ENCODE measurements around the gene CRB2. TPM values are rescaled to one million over a fixed set of nuclear protein-coding genes. Genes with fewer than 3 reads are reported as not detected.

CRB2 gene
- total RNA-seq, 1 experiment from 2014 or later = 0.07 TPM

DNA sequence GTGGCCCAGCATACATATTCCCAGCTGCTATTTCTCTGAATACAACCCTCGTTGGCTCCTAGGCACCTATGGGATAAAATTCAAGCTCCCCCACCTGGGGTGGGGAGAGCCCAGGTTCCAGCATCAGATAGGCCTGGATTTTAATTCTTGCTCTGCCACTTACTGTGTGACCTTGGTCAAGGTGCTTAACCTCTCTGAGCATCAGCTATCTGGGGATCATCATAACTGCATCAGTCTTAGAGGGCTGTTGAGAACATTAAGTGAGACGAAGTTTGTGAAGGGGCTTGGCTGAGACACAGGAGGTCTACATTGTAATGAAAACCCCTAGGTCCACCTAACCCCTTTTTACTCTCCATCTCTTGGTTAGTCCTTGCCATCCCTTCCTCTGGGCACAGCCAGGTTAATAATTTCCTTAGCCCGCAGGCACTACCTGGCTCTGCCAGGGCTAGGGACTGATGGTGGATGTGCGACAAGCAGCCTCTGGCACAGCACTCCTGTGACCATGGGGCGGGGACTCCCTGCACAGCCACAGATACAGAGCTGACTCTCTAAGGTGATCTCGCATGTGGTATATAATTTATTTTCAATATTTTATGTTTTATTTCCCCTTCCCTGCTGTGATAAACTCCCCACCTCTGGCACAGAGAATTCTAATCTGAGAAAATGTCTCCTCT, 68.7 kb downstream of the CRB2 start (continued):
- TF ChIP-seq ELF1 (IDR thresholded peaks at IDR 0.05; ENCODE audit: borderline replicate concordance, low read depth) (no peak), ZNF274 (IDR thresholded peaks at IDR 0.05; ENCODE audit: low read depth, low read length) (no peak)

- ATAC-seq (no peak), DNase-seq (ENCODE audit: low read depth, low spot score) (no peak)
- Histone ChIP-seq H3K27ac (ENCODE audit: low read depth, low read length) (no peak overlapping the region), H3K27me3 (ENCODE audit: insufficient read depth, low read length) (no peaks in the 10 kb centered on the region), H3K4me2 (ENCODE audit: low read length) (no peak overlapping the region), H3K36me3 (ENCODE audit: control insufficient read depth in 1 of 2, insufficient read depth in 2 of 2, low read length in 2 of 2) (no peaks in the 10 kb centered on the region), H3K9me2 (ENCODE audit: insufficient read depth) (no peaks in the 10 kb centered on the region), H3K9me3 (ENCODE audit: control insufficient read depth in 1 of 2, insufficient read depth in 1 of 2, low read depth in 1 of 2, low read length in 2 of 2) (no peaks in the 10 kb centered on the region), H3K79me2 (ENCODE audit: insufficient read depth, low read length) (no peaks in the 10 kb centered on the region), H3K4me3 (replicated peaks in 1 of 2; ENCODE audit: low read depth in 1 of 2, low read length in 2 of 2) (no peak overlapping the region), H3K4me1 (ENCODE audit: control insufficient read depth in 1 of 2, insufficient read depth in 2 of 2, low read length in 2 of 2) (no peaks in the 10 kb centered on the region), H4K20me1 (ENCODE audit: insufficient read depth) (no peaks in the 10 kb centered on the region), H2AFZ (ENCODE audit: low read depth, low read length, poor library complexity, severe bottlenecking) (no peak overlapping the region), H3K9ac (ENCODE audit: low read length) (no peak overlapping the region)
- no TSS peak for BruUV-seq (replicated peaks)
- TF ChIP-seq FOSL1 (IDR thresholded peaks at IDR 0.05; ENCODE audit: low read depth) (no peak), SIN3A (IDR thresholded peaks at IDR 0.05; ENCODE audit: low read depth) (no peak), ZFX (IDR thresholded peaks at IDR 0.05) (no peak), CEBPB (IDR thresholded peaks at IDR 0.05; ENCODE audit: low read depth) (no peak)
- RAD21 ChIA-PET (ENCODE audit: low non-redundant PET in 1 of 2, low total read pairs in 2 of 2, uncharacterized antibody in 2 of 2, unreplicated experiment in 2 of 2) = no interaction called here
- intact Hi-C loops (cut with micrococcal nuclease) = no loop called here
- POLR2A ChIA-PET = no interaction called here
- CTCF ChIA-PET = no interaction called here
Observed at GRCh38 chr9:123425261-123425821, 69.3 kb downstream of the CRB2 start.

GRCh38 chr9:123425836-123426365, 69.9 kb downstream of the CRB2 start:
- Histone ChIP-seq H3K79me2 (ENCODE audit: insufficient read depth, low read length) (no peaks in the 10 kb centered on the region), H3K27me3 (ENCODE audit: insufficient read depth, low read length) (no peaks in the 10 kb centered on the region), H2AFZ (ENCODE audit: low read depth, low read length, poor library complexity, severe bottlenecking) (no peak overlapping the region), H3K36me3 (ENCODE audit: control insufficient read depth in 1 of 2, insufficient read depth in 2 of 2, low read length in 2 of 2) (no peaks in the 10 kb centered on the region), H3K27ac (ENCODE audit: low read depth, low read length) (no peak overlapping the region), H3K9me3 (ENCODE audit: control insufficient read depth in 1 of 2, insufficient read depth in 1 of 2, low read depth in 1 of 2, low read length in 2 of 2) (no peaks in the 10 kb centered on the region), H3K4me3 (replicated peaks in 1 of 2; ENCODE audit: low read depth in 1 of 2, low read length in 2 of 2) (no peak overlapping the region), H4K20me1 (ENCODE audit: insufficient read depth) (no peaks in the 10 kb centered on the region), H3K9ac (ENCODE audit: low read length) (no peak overlapping the region), H3K4me1 (ENCODE audit: control insufficient read depth in 1 of 2, insufficient read depth in 2 of 2, low read length in 2 of 2) (no peaks in the 10 kb centered on the region), H3K9me2 (ENCODE audit: insufficient read depth) (no peaks in the 10 kb centered on the region), H3K4me2 (ENCODE audit: low read length) (no peak overlapping the region)
- ChIA-PET RAD21 (ENCODE audit: low non-redundant PET in 1 of 2, low total read pairs in 2 of 2, uncharacterized antibody in 2 of 2, unreplicated experiment in 2 of 2) (no interaction called here), CTCF (no interaction called here), POLR2A (no interaction called here)
- intact Hi-C loops (cut with micrococcal nuclease) = no loop called here
- no TSS peak for BruUV-seq (replicated peaks)
- no peak for DNase-seq (ENCODE audit: low read depth, low spot score)
- no peak for ATAC-seq
- TF ChIP-seq ATF3 (IDR thresholded peaks at IDR 0.05) (no peak), REST (IDR thresholded peaks at IDR 0.05; ENCODE audit: low read depth) (no peak), SRF (IDR thresholded peaks at IDR 0.05; ENCODE audit: low read depth) (no peak), FOSL1 (IDR thresholded peaks at IDR 0.05; ENCODE audit: low read depth) (no peak), RAD21 (IDR thresholded peaks at IDR 0.05; ENCODE audit: low read depth) (no peak), YY1 (IDR thresholded peaks at IDR 0.05; ENCODE audit: extremely low read depth, insufficient replicate concordance, low read depth, low read length) (no peak), EZH2phosphoT487 (IDR thresholded peaks at IDR 0.05; ENCODE audit: borderline replicate concordance) (no peak), ZNF274 (IDR thresholded peaks at IDR 0.05; ENCODE audit: low read depth, low read length) (no peak), POLR2A (IDR thresholded peaks at IDR 0.05; ENCODE audit: borderline replicate concordance, extremely low read depth, insufficient read depth, insufficient read length) (no peak), CEBPB (IDR thresholded peaks at IDR 0.05; ENCODE audit: low read depth) (no peak), ZFX (IDR thresholded peaks at IDR 0.05) (no peak)
- TF ChIP-seq, protein P1, sequence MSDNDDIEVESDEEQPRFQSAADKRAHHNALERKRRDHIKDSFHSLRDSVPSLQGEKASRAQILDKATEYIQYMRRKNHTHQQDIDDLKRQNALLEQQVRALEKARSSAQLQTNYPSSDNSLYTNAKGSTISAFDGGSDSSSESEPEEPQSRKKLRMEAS (IDR thresholded peaks at IDR 0.05) = no peak
